ENCODE measurements around the gene KIF19.

KIF19 gene

DNA sequence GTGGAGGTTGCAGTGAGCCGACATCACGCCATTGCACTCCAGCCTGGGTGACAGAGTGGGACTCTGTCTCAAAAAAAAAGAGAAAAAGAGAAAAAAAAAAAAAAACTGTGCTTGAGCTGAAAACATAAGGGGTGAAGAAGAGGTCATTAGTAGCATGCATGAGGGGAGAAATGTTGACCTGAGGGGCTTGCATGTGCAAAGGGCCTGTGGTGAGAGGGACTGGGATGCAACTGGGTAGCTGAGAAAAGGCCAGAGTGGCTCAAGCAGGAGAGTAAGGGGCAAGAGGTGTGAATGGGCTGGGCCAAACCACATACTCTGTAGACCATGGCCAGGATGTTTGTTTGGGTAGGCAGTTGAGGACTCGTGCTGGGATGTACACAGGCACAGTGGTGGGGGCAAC lies 3.4 kb downstream of the KIF19 start:
- no peak overlapping the region for H3K4me3 ChIP-seq (ENCODE audit: extremely low read depth, insufficient read depth, low read length, poor library complexity, severe bottlenecking)
- H3K4me1 ChIP-seq (ENCODE audit: control insufficient read depth, insufficient read depth, low read length, poor library complexity, severe bottlenecking): peaks cover 10% of the 10 kb centered on the region
- H3K9me3 ChIP-seq (ENCODE audit: control insufficient read depth, low read length): no peaks in the 10 kb centered on the region
- H3K36me3 ChIP-seq (ENCODE audit: control insufficient read depth, insufficient read depth, low read length): no peaks in the 10 kb centered on the region
- H3K27ac ChIP-seq (ENCODE audit: low read depth, low read length, severe bottlenecking): no peak overlapping the region
- 94 to 100% methylated on average over 3 of the region's 3 CpGs for WGBS, 2 experiments (ENCODE audit: insufficient coverage in 2 of 2)

GRCh38 chr17:74330446-74330845 lies 4.4 kb downstream of the KIF19 start:
- Histone ChIP-seq H3K4me1 (ENCODE audit: control insufficient read depth, insufficient read depth, low read length, poor library complexity, severe bottlenecking) (peaks cover 10% of the 10 kb centered on the region), H3K9me3 (ENCODE audit: control insufficient read depth, low read length) (no peaks in the 10 kb centered on the region), H3K4me3 (ENCODE audit: extremely low read depth, insufficient read depth, low read length, poor library complexity, severe bottlenecking) (no peak overlapping the region), H3K36me3 (ENCODE audit: control insufficient read depth, insufficient read depth, low read length) (no peaks in the 10 kb centered on the region), H3K27ac (ENCODE audit: low read depth, low read length, severe bottlenecking) (no peak overlapping the region)
- WGBS, 2 experiments (ENCODE audit: insufficient coverage in 2 of 2): 88 to 91% methylated on average over 6 to 7 of the region's 8 CpGs

DNA sequence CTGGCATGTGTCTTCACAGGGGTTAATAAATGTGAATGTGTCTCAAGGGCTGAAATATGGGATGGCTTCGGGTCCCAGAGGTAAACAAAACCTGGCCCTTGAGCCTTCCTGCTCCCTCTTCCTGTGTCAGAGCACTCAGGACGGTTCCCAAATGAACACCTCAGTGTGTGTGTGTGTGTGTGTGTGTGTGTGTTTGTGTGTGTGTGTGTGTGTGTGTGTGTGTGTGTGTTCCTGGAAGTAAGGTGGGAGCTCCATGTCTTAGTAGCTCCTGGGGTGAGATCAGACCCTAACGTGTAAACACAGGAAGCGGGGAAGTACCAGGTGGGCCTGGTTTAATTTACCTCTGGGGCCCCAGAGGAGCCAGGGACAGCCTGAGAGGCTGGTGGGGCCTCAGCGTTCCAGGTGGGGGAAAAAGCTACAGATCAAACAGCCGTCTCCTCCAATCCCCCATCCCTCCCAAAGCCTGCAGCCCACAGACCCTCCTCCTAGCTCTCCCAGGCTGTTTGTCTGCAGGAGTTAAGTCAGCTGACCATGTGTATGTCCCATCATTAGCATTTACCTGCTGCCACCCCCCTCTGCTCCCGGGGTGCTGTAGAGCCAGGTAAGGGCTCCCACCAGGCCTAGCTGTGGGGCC lies 6.1 kb downstream of the KIF19 start:
- no peaks in the 10 kb centered on the region for H3K36me3 ChIP-seq (ENCODE audit: control insufficient read depth, insufficient read depth, low read length)
- H3K9me3 ChIP-seq (ENCODE audit: control insufficient read depth, low read length): no peaks in the 10 kb centered on the region
- H3K27ac ChIP-seq (ENCODE audit: low read depth, low read length, severe bottlenecking): no peak overlapping the region
- WGBS, 2 experiments (ENCODE audit: insufficient coverage in 2 of 2): 63 to 76% methylated on average over 5 of the region's 7 CpGs
- no peak overlapping the region for H3K4me3 ChIP-seq (ENCODE audit: extremely low read depth, insufficient read depth, low read length, poor library complexity, severe bottlenecking)
- peaks cover 2% of the 10 kb centered on the region for H3K4me1 ChIP-seq (ENCODE audit: control insufficient read depth, insufficient read depth, low read length, poor library complexity, severe bottlenecking)

DNA sequence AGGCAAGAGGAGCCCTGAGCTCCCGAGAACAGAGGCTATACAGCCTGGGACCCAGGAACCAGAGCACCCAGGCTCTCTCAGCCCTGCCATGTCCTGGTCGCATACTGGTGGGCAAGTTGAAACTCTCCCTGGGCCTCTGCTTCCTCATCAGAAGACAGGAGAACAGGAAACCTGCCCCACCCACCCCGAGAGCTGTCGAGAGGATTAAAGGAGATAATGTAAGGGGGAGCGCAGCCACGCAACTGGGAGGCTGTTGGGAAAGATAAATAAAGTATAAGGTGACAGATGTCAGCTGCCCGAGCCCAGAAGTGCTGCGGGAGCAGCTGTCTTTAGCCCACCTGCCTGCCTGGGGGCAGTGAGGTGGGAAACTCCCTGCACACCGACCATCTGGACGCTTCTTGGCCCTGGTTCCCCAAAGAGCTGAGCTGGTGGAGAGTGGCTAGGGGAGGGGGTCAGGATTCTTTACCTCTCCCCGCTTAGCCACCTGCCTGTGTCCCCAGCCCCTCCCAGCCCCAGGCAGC lies 6.8 kb downstream of the KIF19 start:
- H3K4me3 ChIP-seq (ENCODE audit: extremely low read depth, insufficient read depth, low read length, poor library complexity, severe bottlenecking): no peak overlapping the region
- WGBS, 2 experiments (ENCODE audit: insufficient coverage in 2 of 2): 66 to 72% methylated on average over 7 of the region's 11 CpGs
- no peak overlapping the region for H3K27ac ChIP-seq (ENCODE audit: low read depth, low read length, severe bottlenecking)

DNA sequence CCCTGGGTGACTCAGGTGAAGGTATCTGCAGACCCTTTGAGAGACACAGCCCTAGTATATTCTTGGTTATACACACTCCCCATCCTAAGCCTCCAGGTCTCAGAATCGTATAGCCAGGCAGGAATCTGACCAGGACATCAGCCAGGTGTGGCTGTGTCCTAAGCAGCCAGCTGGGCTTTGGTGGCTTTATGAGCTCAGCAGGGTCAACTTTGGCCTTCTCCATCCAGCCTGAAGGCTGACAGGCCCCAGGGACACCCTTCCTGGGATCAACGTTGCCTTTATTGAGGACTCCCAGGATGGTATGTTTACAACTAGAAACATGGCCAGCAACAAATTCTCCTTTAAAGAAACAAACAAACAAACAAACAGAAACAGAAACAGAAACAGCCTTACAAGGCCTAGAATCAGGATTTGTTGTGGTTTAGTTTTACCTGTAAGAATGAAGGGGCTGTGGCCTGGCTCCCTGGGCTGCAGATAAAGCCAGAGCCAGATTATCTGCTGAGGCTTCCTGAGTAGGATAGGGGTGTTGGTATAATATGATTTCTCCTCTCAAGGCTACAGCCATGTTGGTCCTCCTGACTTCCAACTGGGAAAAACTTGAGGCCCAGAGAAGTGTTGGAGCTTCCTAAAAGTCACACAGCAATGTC lies 8.5 kb downstream of the KIF19 start:
- Histone ChIP-seq H3K4me1 (ENCODE audit: control insufficient read depth, insufficient read depth, low read length, poor library complexity, severe bottlenecking) (peaks cover 2% of the 10 kb centered on the region), H3K9me3 (ENCODE audit: control insufficient read depth, low read length) (no peaks in the 10 kb centered on the region), H3K27ac (ENCODE audit: low read depth, low read length, severe bottlenecking) (no peak overlapping the region), H3K36me3 (ENCODE audit: control insufficient read depth, insufficient read depth, low read length) (no peaks in the 10 kb centered on the region), H3K4me3 (ENCODE audit: extremely low read depth, insufficient read depth, low read length, poor library complexity, severe bottlenecking) (no peak overlapping the region)
- 100% methylated on average over 1 of the region's 2 CpGs for WGBS, 2 experiments (ENCODE audit: insufficient coverage in 2 of 2)

More for the DNA sequence above, 6.8 kb downstream of the KIF19 start:
- H3K4me1 ChIP-seq (ENCODE audit: control insufficient read depth, insufficient read depth, low read length, poor library complexity, severe bottlenecking): peaks cover 2% of the 10 kb centered on the region
- H3K9me3 ChIP-seq (ENCODE audit: control insufficient read depth, low read length): no peaks in the 10 kb centered on the region
- no peaks in the 10 kb centered on the region for H3K36me3 ChIP-seq (ENCODE audit: control insufficient read depth, insufficient read depth, low read length)

DNA sequence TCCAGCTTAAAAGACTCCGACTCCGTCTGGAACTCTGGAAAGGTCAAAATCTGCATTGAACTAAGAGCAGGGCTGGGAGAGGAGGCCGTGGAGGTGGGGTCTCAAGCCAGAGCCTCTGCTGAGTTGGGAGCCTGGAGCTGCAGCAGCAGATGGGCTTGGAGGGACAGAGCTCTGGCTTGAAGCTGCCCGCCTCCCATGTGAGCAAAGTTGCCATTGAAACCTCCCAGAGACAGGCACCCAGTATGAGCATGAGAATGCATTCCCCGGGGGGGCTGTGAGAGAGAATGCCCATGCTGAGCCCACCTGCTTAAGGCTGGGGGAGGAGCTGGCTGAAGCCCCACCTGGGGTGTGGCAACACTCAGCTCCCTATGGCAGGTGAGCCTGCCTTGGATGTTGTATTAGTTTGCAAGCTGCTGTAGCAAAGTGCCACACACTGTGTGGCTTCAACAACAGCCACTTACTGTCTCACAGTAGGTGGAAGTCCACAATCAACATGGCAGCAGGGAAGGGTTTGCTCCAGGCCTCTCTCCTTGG lies 9.6 kb downstream of the KIF19 start:
- Histone ChIP-seq H3K4me3 (ENCODE audit: extremely low read depth, insufficient read depth, low read length, poor library complexity, severe bottlenecking) (no peak overlapping the region), H3K36me3 (ENCODE audit: control insufficient read depth, insufficient read depth, low read length) (no peaks in the 10 kb centered on the region), H3K9me3 (ENCODE audit: control insufficient read depth, low read length) (no peaks in the 10 kb centered on the region), H3K4me1 (ENCODE audit: control insufficient read depth, insufficient read depth, low read length, poor library complexity, severe bottlenecking) (peaks cover 2% of the 10 kb centered on the region), H3K27ac (ENCODE audit: low read depth, low read length, severe bottlenecking) (no peak overlapping the region)
- 63 to 74% methylated on average over 5 of the region's 5 CpGs for WGBS, 2 experiments (ENCODE audit: insufficient coverage in 2 of 2)

DNA sequence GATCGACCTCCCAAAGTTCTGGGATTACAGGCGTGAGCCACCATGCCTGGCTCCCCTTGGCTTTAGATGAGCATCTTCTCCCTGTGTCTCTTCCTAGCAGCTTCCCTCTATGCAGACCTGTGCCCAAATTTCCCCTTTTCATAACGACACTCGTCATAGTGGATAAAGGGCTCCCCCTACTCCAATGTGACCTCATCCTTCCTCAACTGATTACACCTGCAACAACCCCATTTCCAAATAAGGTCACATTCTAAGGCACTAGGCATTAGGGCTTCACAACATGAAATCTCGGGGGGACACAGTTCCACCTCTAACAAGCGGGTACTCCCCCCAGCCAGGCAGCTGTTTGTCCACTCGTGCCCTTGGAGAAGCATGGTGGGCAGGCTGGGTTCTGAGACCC lies 10.3 kb downstream of the KIF19 start:
- H3K4me1 ChIP-seq (ENCODE audit: control insufficient read depth, insufficient read depth, low read length, poor library complexity, severe bottlenecking): peaks cover 2% of the 10 kb centered on the region
- no peaks in the 10 kb centered on the region for H3K36me3 ChIP-seq (ENCODE audit: control insufficient read depth, insufficient read depth, low read length)
- H3K4me3 ChIP-seq (ENCODE audit: extremely low read depth, insufficient read depth, low read length, poor library complexity, severe bottlenecking): no peak overlapping the region
- no peaks in the 10 kb centered on the region for H3K9me3 ChIP-seq (ENCODE audit: control insufficient read depth, low read length)
- WGBS, 2 experiments (ENCODE audit: insufficient coverage in 2 of 2): 81 to 88% methylated on average over 7 of the region's 7 CpGs
- H3K27ac ChIP-seq (ENCODE audit: low read depth, low read length, severe bottlenecking): no peak overlapping the region

DNA sequence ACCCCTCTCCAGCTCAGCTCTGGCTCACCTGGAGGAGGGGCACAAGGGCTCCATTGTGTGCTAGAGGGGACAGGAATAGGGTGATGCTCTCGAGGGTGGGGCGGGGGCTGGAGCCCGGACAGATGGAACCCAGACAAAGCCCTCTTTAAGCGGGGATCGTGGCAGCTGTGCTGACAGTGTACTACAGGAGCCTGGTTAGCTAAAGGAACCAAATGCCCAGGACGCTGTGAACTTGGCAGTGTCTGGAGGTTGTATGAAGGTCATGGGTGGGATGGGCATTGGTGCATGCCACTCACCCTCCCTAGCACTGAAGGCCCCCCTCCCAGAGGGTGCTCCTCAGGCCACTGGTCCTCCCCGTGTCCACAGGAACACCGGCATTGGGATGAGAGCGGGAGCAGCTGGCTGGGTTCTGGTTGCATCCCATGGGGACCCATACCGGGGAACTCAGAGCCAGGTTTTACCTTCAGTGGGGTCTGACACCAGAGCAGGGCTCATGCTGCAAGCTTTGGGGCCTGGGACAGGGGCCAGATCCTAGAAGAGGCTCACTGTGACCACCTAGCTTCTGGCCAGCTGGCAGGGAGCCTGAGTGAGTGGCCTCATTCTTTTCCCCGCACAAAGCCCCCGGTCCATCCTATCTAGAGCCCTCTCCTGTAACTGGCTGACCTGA lies 11.9 kb downstream of the KIF19 start:
- 87 to 94% methylated on average over 11 to 12 of the region's 12 CpGs for WGBS, 2 experiments (ENCODE audit: insufficient coverage in 2 of 2)
- no peak overlapping the region for H3K27ac ChIP-seq (ENCODE audit: low read depth, low read length, severe bottlenecking)

DNA sequence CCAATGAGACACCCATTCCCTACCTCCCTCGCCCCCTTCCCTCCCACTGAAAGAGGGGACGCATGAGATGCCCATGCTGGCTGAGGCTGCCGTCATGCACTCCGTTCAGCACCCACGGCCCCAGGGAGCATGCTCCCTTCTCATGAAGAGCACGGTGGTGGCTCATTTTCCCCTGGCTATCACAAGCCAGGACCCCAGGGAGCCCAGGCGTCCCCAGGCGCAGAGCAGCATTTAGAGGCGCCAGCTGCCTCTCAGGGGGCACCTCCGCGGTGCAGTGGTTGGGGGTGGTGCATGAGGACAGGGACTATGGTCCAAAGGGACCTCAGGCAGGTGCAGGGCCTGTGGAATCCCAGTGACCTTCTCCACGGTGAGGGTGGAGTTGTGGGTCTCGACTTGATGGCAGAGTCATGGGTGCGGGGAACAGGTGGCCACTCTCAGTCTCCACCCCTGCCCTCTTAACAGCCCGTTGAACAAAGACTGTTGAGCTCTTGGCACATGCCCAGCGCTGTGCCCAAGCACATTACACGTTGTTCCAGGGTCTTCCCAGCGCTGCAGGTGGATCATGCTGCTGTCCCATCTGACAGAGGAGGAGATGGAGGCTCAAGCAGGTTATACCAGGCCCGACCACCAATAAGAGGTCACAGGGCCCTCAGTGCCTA lies 13.6 kb downstream of the KIF19 start:
- no peaks in the 10 kb centered on the region for H3K36me3 ChIP-seq (ENCODE audit: control insufficient read depth, insufficient read depth, low read length)
- no peak overlapping the region for H3K27ac ChIP-seq (ENCODE audit: low read depth, low read length, severe bottlenecking)
- no peak overlapping the region for H3K4me3 ChIP-seq (ENCODE audit: extremely low read depth, insufficient read depth, low read length, poor library complexity, severe bottlenecking)
- no peaks in the 10 kb centered on the region for H3K4me1 ChIP-seq (ENCODE audit: control insufficient read depth, insufficient read depth, low read length, poor library complexity, severe bottlenecking)
- no peaks in the 10 kb centered on the region for H3K9me3 ChIP-seq (ENCODE audit: control insufficient read depth, low read length)
- WGBS, 2 experiments (ENCODE audit: insufficient coverage in 2 of 2): 80 to 85% methylated on average over 17 to 18 of the region's 19 CpGs

More for the DNA sequence above, 11.9 kb downstream of the KIF19 start:
- H3K36me3 ChIP-seq (ENCODE audit: control insufficient read depth, insufficient read depth, low read length): no peaks in the 10 kb centered on the region
- H3K4me1 ChIP-seq (ENCODE audit: control insufficient read depth, insufficient read depth, low read length, poor library complexity, severe bottlenecking): peaks cover under 1% of the 10 kb centered on the region
- no peak overlapping the region for H3K4me3 ChIP-seq (ENCODE audit: extremely low read depth, insufficient read depth, low read length, poor library complexity, severe bottlenecking)
- H3K9me3 ChIP-seq (ENCODE audit: control insufficient read depth, low read length): no peaks in the 10 kb centered on the region

- H3K4me1 ChIP-seq (ENCODE audit: control insufficient read depth, insufficient read depth, low read length, poor library complexity, severe bottlenecking): no peaks in the 10 kb centered on the region
- 51 to 95% methylated on average over 5 of the region's 13 CpGs for WGBS, 2 experiments (ENCODE audit: insufficient coverage in 2 of 2)
These were observed 14.5 kb downstream of the KIF19 start for GRCh38 chr17:74340470-74341023.

More at GRCh38 chr17:74340470-74341023, 14.5 kb downstream of the KIF19 start:
- Histone ChIP-seq H3K36me3 (ENCODE audit: control insufficient read depth, insufficient read depth, low read length) (no peaks in the 10 kb centered on the region), H3K27ac (ENCODE audit: low read depth, low read length, severe bottlenecking) (no peak overlapping the region), H3K9me3 (ENCODE audit: control insufficient read depth, low read length) (no peaks in the 10 kb centered on the region), H3K4me3 (ENCODE audit: extremely low read depth, insufficient read depth, low read length, poor library complexity, severe bottlenecking) (no peak overlapping the region)
